ENCODE data around the gene PRR14L.
"Not testable (repeated sequence)": the region's sequence is repeated elsewhere in the genome, so short reads cannot be mapped to it uniquely, and the experiment has no call there.

The PRR14L gene

GRCh38 chr22:31728857-31729256 lies 21.1 kb downstream of the PRR14L start:
- Histone ChIP-seq H3K4me3 (ENCODE audit: low read depth, low read length) (no peak overlapping the region), H3K36me3 (replicated peaks) (peaks cover 11% of the 10 kb centered on the region), H3K27ac (no peak overlapping the region), H3K27me3 (replicated peaks) (no peaks in the 10 kb centered on the region)
- no peak for TF ChIP-seq CTCF (IDR thresholded peaks at IDR 0.05; ENCODE audit: low read depth, low read length, missing control alignments)
- in situ Hi-C loops (cut with HindIII; ENCODE audit: low pct_ligation_motif_present, low sequenced_read_pairs) = no loop called here
- DNase-seq = no peak

GRCh38 chr22:31726692-31727091 lies 23.2 kb downstream of the PRR14L start:
- H3K36me3 ChIP-seq (replicated peaks) = peaks cover 24% of the 10 kb centered on the region
- no peak overlapping the region for H3K27ac ChIP-seq
- no peaks in the 10 kb centered on the region for H3K27me3 ChIP-seq (replicated peaks)
- DNase-seq = no peak
- in situ Hi-C loops (cut with HindIII; ENCODE audit: low pct_ligation_motif_present, low sequenced_read_pairs) = no loop called here
- H3K4me3 ChIP-seq (ENCODE audit: low read depth, low read length) = no peak overlapping the region
- no peak for TF ChIP-seq CTCF (IDR thresholded peaks at IDR 0.05; ENCODE audit: low read depth, low read length, missing control alignments)

- no peak overlapping the region for H3K27ac ChIP-seq
- no peak for DNase-seq
- H3K4me3 ChIP-seq (ENCODE audit: low read depth, low read length) = no peak overlapping the region
- in situ Hi-C loops (cut with HindIII; ENCODE audit: low pct_ligation_motif_present, low sequenced_read_pairs) = no loop called here
- H3K27me3 ChIP-seq (replicated peaks) = no peaks in the 10 kb centered on the region
- TF ChIP-seq CTCF (IDR thresholded peaks at IDR 0.05; ENCODE audit: low read depth, low read length, missing control alignments) = no peak
- peaks cover 31% of the 10 kb centered on the region for H3K36me3 ChIP-seq (replicated peaks)
These were observed 26.2 kb downstream of the PRR14L start for GRCh38 chr22:31723723-31724122.

GRCh38 chr22:31719850-31720471 lies 30.0 kb downstream of the PRR14L start:
- in situ Hi-C loops (cut with HindIII; ENCODE audit: low pct_ligation_motif_present, low sequenced_read_pairs) = no loop called here
- DNase-seq = no peak
- Histone ChIP-seq H3K4me3 (ENCODE audit: low read depth, low read length) (no peak overlapping the region), H3K36me3 (replicated peaks) (peaks cover 52% of the 10 kb centered on the region), H3K27ac (no peak overlapping the region), H3K27me3 (replicated peaks) (no peaks in the 10 kb centered on the region)
- TF ChIP-seq CTCF (IDR thresholded peaks at IDR 0.05; ENCODE audit: low read depth, low read length, missing control alignments) = no peak

- no peak overlapping the region for H3K4me3 ChIP-seq (ENCODE audit: low read depth, low read length)
- H3K36me3 ChIP-seq (replicated peaks) = peaks cover 59% of the 10 kb centered on the region
- no peak for DNase-seq
- H3K27ac ChIP-seq = no peak overlapping the region
- H3K27me3 ChIP-seq (replicated peaks) = no peaks in the 10 kb centered on the region
- TF ChIP-seq CTCF (IDR thresholded peaks at IDR 0.05; ENCODE audit: low read depth, low read length, missing control alignments) = no peak
- in situ Hi-C loops (cut with HindIII; ENCODE audit: low pct_ligation_motif_present, low sequenced_read_pairs) = no loop called here
These were observed 34.7 kb downstream of the PRR14L start for GRCh38 chr22:31715147-31715778.

- peaks cover 47% of the 10 kb centered on the region for H3K36me3 ChIP-seq (replicated peaks)
- in situ Hi-C loops (cut with HindIII; ENCODE audit: low pct_ligation_motif_present, low sequenced_read_pairs); H3K27me3 ChIP-seq (replicated peaks): not testable (repeated sequence)
These were observed 38.7 kb downstream of the PRR14L start for GRCh38 chr22:31711226-31711625.

More at GRCh38 chr22:31711226-31711625, 38.7 kb downstream of the PRR14L start:
- H3K27ac ChIP-seq; DNase-seq; H3K4me3 ChIP-seq (ENCODE audit: low read depth, low read length): not testable (repeated sequence)

All from brain microvascular endothelial cell (primary cell).